Subcutaneous abdominal adipose tissue (tissue), 5 donors: Measurements from ENCODE around the gene CIB2.

Source experiments
- H3K27ac ChIP-seq: one replicate; pipeline ENCODE4 v1.7.0; 2013; ENCODE audit warnings: low read depth, mild to moderate bottlenecking, inconsistent platforms, low read length, moderate library complexity
- H3K27me3 ChIP-seq, 5 donors: one replicate each; pipeline ENCODE4 v1.7.0; 2013; ENCODE audit warnings: low read length in 5 of 5, inconsistent platforms in 1 of 5; ENCODE audit not compliant: control insufficient read depth in 5 of 5, insufficient read depth in 4 of 5
- H3K36me3 ChIP-seq, 5 donors: one replicate each; pipeline ENCODE4 v1.7.0; 2013; ENCODE audit warnings: low read length in 5 of 5; ENCODE audit not compliant: control insufficient read depth in 5 of 5, insufficient read depth in 5 of 5
- H3K4me1 ChIP-seq, 5 donors: one replicate each; pipeline ENCODE4 v1.7.0; 2013; ENCODE audit warnings: low read length in 5 of 5, mild to moderate bottlenecking in 3 of 5, moderate library complexity in 1 of 5; ENCODE audit not compliant: control insufficient read depth in 5 of 5, insufficient read depth in 5 of 5
- H3K4me3 ChIP-seq, 5 donors: one replicate each; pipeline ENCODE4 v1.7.0; 2013; ENCODE audit warnings: low read length in 5 of 5, low read depth in 1 of 5
- H3K9ac ChIP-seq, 5 donors: one replicate each; pipeline ENCODE4 v1.7.0; 2013; ENCODE audit warnings: low read length in 5 of 5, mild to moderate bottlenecking in 4 of 5, moderate library complexity in 3 of 5
- H3K9me3 ChIP-seq, 5 donors: one replicate each; pipeline ENCODE4 v1.7.0; 2013; ENCODE audit warnings: low read length in 5 of 5; ENCODE audit not compliant: control insufficient read depth in 5 of 5
- donor health status: healthy.
- donor health status: healthy.
- donor health status: healthy.
- donor health status: healthy.
- donor health status: healthy.

Gene CIB2

GRCh38 chr15:78101423-78102105 lies 29.7 kb downstream of the CIB2 start:
- Histone ChIP-seq H3K27me3 (no peaks in the 10 kb centered on the region), H3K27ac (no peak overlapping the region), H3K36me3 (no peaks in the 10 kb centered on the region), H3K9me3 (no peaks in the 10 kb centered on the region), H3K9ac (no peak overlapping the region), H3K4me3 (no peak overlapping the region), H3K4me1 (peaks cover 0 to 17% (median 12%) of the 10 kb centered on the region in 5 donors)

- Histone ChIP-seq H3K27me3 (no peaks in the 10 kb centered on the region), H3K4me1 (peaks cover 0 to 17% (median 12%) of the 10 kb centered on the region in 5 donors), H3K27ac (no peak overlapping the region), H3K9ac (no peak overlapping the region), H3K4me3 (no peak overlapping the region), H3K36me3 (no peaks in the 10 kb centered on the region), H3K9me3 (no peaks in the 10 kb centered on the region)
Observed at GRCh38 chr15:78100886-78101285, 30.4 kb downstream of the CIB2 start.

GRCh38 chr15:78098131-78098755 lies 33.0 kb downstream of the CIB2 start:
- Histone ChIP-seq H3K4me1 (peaks cover 0 to 8% (median 3%) of the 10 kb centered on the region in 5 donors), H3K27me3 (no peaks in the 10 kb centered on the region)

GRCh38 chr15:78097667-78098066 lies 33.6 kb downstream of the CIB2 start:
- Histone ChIP-seq H3K4me3 (no peak overlapping the region), H3K4me1 (peaks cover 0 to 8% (median 5%) of the 10 kb centered on the region in 5 donors), H3K27me3 (no peaks in the 10 kb centered on the region), H3K27ac (no peak overlapping the region), H3K9me3 (no peaks in the 10 kb centered on the region), H3K36me3 (no peaks in the 10 kb centered on the region), H3K9ac (no peak overlapping the region)

More at GRCh38 chr15:78098131-78098755, 33.0 kb downstream of the CIB2 start:
- H3K27ac ChIP-seq, result no peak overlapping the region
- H3K4me3 ChIP-seq, result no peak overlapping the region
- H3K9me3 ChIP-seq, result no peaks in the 10 kb centered on the region
- H3K36me3 ChIP-seq, result no peaks in the 10 kb centered on the region
- no peak overlapping the region for H3K9ac ChIP-seq

- Histone ChIP-seq H3K9ac (no peak overlapping the region), H3K9me3 (no peaks in the 10 kb centered on the region), H3K4me3 (no peak overlapping the region), H3K27me3 (no peaks in the 10 kb centered on the region), H3K27ac (no peak overlapping the region), H3K36me3 (no peaks in the 10 kb centered on the region), H3K4me1 (peaks cover 0 to 16% (median 11%) of the 10 kb centered on the region in 5 donors)
Observed at GRCh38 chr15:78093242-78094020, 37.8 kb downstream of the CIB2 start.

GRCh38 chr15:78092261-78093041 lies 38.8 kb downstream of the CIB2 start, which contains the start of gene SH2D7:
SH2D7 (plus strand) TSS chr15:78092561; CDS start chr15:78092585, 24 bp downstream.
- Histone ChIP-seq H3K9ac (peak within 1 kb of the TSS in 1 of 5 donors; percentile 6), H3K27ac (no peak within 1 kb of the TSS), H3K9me3 (no peaks in the 10 kb centered on the region), H3K36me3 (no peaks in the 10 kb centered on the region), H3K4me1 (peaks cover 0 to 17% (median 11%) of the 10 kb centered on the region in 5 donors), H3K27me3 (no peaks in the 10 kb centered on the region), H3K4me3 (no peak within 1 kb of the TSS)

GRCh38 chr15:78090422-78091063 lies 40.7 kb downstream of the CIB2 start:
- H3K4me3 ChIP-seq, result no peak overlapping the region

GRCh38 chr15:78088773-78089080 lies 42.5 kb downstream of the CIB2 start:
- H3K4me3 ChIP-seq, result no peak overlapping the region
- peaks cover 0 to 39% (median 27%) of the 10 kb centered on the region in 5 donors for H3K4me1 ChIP-seq
- no peaks in the 10 kb centered on the region for H3K9me3 ChIP-seq
- no peak overlapping the region for H3K27ac ChIP-seq
- H3K27me3 ChIP-seq, result no peaks in the 10 kb centered on the region
- H3K36me3 ChIP-seq, result no peaks in the 10 kb centered on the region
- H3K9ac ChIP-seq, result no peak overlapping the region

More at GRCh38 chr15:78090422-78091063, 40.7 kb downstream of the CIB2 start:
- Histone ChIP-seq H3K27ac (no peak overlapping the region), H3K27me3 (no peaks in the 10 kb centered on the region), H3K36me3 (no peaks in the 10 kb centered on the region), H3K9ac (no peak overlapping the region), H3K4me1 (peaks cover 0 to 24% (median 14%) of the 10 kb centered on the region in 5 donors), H3K9me3 (no peaks in the 10 kb centered on the region)

GRCh38 chr15:78087951-78088772 lies 43.1 kb downstream of the CIB2 start:
- Histone ChIP-seq H3K27me3 (no peaks in the 10 kb centered on the region), H3K36me3 (no peaks in the 10 kb centered on the region), H3K27ac (no peak overlapping the region), H3K9ac (no peak overlapping the region), H3K9me3 (no peaks in the 10 kb centered on the region), H3K4me3 (no peak overlapping the region), H3K4me1 (peaks cover 0 to 40% (median 29%) of the 10 kb centered on the region in 5 donors)
